SK-N-SH (cell line): Measurements from ENCODE around the gene ZNF154. TPM values are rescaled to one million over a fixed set of nuclear protein-coding genes. Genes with fewer than 3 reads are reported as not detected.

Source experiments
- CTCF ChIA-PET: fragments of 300-600, 350-600 bp; formaldehyde crosslinking; extraction: SDS; loops from one replicate; lab custom pipeline; 2021; lab: Yijun Ruan, JAX
- POLR2A ChIA-PET: fragments of 350-600 bp; sonication (Branson Sonifier 250); formaldehyde crosslinking; extraction: SDS; loops from one replicate; lab custom pipeline; 2020; ENCODE audit warnings: antibody characterized with exemption, inconsistent platforms; lab: Yijun Ruan, JAX
- DNase-seq: peaks from one replicate; pipeline ENCODE4 v3.0.0; 2012
- H2AFZ ChIP-seq: fragments of 200-600 bp; sonication (generic); 2 replicates; pipeline ENCODE4 v1.8.1; 2016; ENCODE audit warnings: antibody characterized with exemption, mild to moderate bottlenecking, low read depth
- H3F3A ChIP-seq: fragments of 200-600 bp; sonication (generic); replicated peaks from 2 replicates; pipeline ENCODE3; 2016; ENCODE audit warnings: antibody characterized with exemption, mild to moderate bottlenecking; ENCODE audit not compliant: insufficient read depth
- H3K27ac ChIP-seq, 2 experiments: fragments of 200-500 bp in 1 of 2; fragments of 200-600 bp in 1 of 2; sonication (Bioruptor generic) in 1 of 2; sonication (generic), shearing (Covaris generic) in 1 of 2; 2 replicates each; pipeline versions ENCODE4 v1.5.1 to v1.6.1; 2014 to 2016; ENCODE audit warnings: low read depth in 2 of 2, inconsistent platforms in 1 of 2, low read length in 1 of 2, mild to moderate bottlenecking in 1 of 2, mixed read lengths in 1 of 2
- H3K27me3 ChIP-seq: fragments of 200-600 bp; sonication (generic), shearing (Covaris generic); 2 replicates; pipeline ENCODE4 v1.6.1; 2016; ENCODE audit warnings: mixed run types; ENCODE audit not compliant: insufficient read depth
- H3K36me3 ChIP-seq, 2 experiments: fragments of 200-500 bp in 1 of 2; fragments of 200-600 bp in 1 of 2; sonication (Bioruptor generic) in 1 of 2; sonication (generic) in 1 of 2; replicated peaks in 1 of 2; 2 replicates each; pipeline versions ENCODE3 to v1.5.1; 2014 to 2016; ENCODE audit warnings: low read length in 1 of 2, mild to moderate bottlenecking in 1 of 2; ENCODE audit not compliant: insufficient read depth in 2 of 2, control insufficient read depth in 1 of 2
- H3K4me1 ChIP-seq, 2 experiments: fragments of 200-500 bp in 1 of 2; fragments of 200-600 bp in 1 of 2; sonication (Bioruptor generic) in 1 of 2; sonication (generic), shearing (Covaris generic) in 1 of 2; 2 replicates each; pipeline versions ENCODE4 v1.5.1 to v1.6.1; 2014 to 2016; ENCODE audit warnings: low read depth in 1 of 2, low read length in 1 of 2, mixed run types in 1 of 2; ENCODE audit not compliant: insufficient read depth in 2 of 2, control insufficient read depth in 1 of 2
- H3K4me2 ChIP-seq: fragments of 200-600 bp; sonication (generic), shearing (Covaris generic); 2 replicates; pipeline ENCODE4 v1.6.1; 2017; ENCODE audit warnings: mixed run types
- H3K4me3 ChIP-seq, 2 experiments: fragments of 200-500 bp in 1 of 2; fragments of 200-600 bp in 1 of 2; sonication (Bioruptor generic) in 1 of 2; sonication (generic), shearing (Covaris generic) in 1 of 2; 2 replicates each; pipeline versions ENCODE4 v1.5.1 to v1.8.1; 2014 to 2016; ENCODE audit warnings: low read depth in 2 of 2, inconsistent platforms in 1 of 2, low read length in 1 of 2, mild to moderate bottlenecking in 1 of 2, mixed read lengths in 1 of 2, moderate library complexity in 1 of 2
- H3K79me2 ChIP-seq: fragments of 200-600 bp; sonication (generic); 2 replicates; pipeline ENCODE4 v1.8.1; 2017; ENCODE audit warnings: mild to moderate bottlenecking; ENCODE audit not compliant: insufficient read depth
- H3K9ac ChIP-seq: fragments of 200-600 bp; sonication (generic); 2 replicates; pipeline ENCODE4 v1.6.1; 2017; ENCODE audit warnings: mixed run types
- H3K9me2 ChIP-seq: fragments of 200-600 bp; sonication (generic); 2 replicates; pipeline ENCODE4 v1.6.1; 2017; ENCODE audit warnings: mixed run types
- H3K9me3 ChIP-seq: fragments of 200-600 bp; sonication (generic); 2 replicates; pipeline ENCODE4 v1.6.1; 2017; ENCODE audit warnings: mixed run types, mild to moderate bottlenecking, moderate library complexity
- H4K20me1 ChIP-seq: fragments of 200-600 bp; sonication (generic); 2 replicates; pipeline ENCODE4 v1.6.1; 2017; ENCODE audit warnings: mild to moderate bottlenecking, mixed run types; ENCODE audit not compliant: insufficient read depth
- CHD2 ChIP-seq: fragments of 150-350 bp; IDR thresholded peaks from 2 replicates; pipeline ENCODE4 v1.6.1; 2018; ENCODE audit warnings: low read length; ENCODE audit not compliant: partially characterized antibody
- ELF1 ChIP-seq: IDR thresholded peaks from 2 replicates; pipeline ENCODE4 v1.4.0; 2012
- EP300 ChIP-seq, 2 experiments: IDR thresholded peaks; 2 replicates each; pipeline versions ENCODE4 v1.4.0 to v1.6.1; 2012; ENCODE audit warnings: borderline replicate concordance in 1 of 2, low read depth in 1 of 2, low read length in 1 of 2
- EZH2phosphoT487 ChIP-seq: fragments of 200-600 bp; sonication (generic); IDR thresholded peaks from 2 replicates; pipeline ENCODE4 v1.6.1; 2017; ENCODE audit warnings: low read depth, mixed run types, mild to moderate bottlenecking, antibody characterized with exemption, moderate library complexity, borderline replicate concordance
- FOXM1 ChIP-seq: IDR thresholded peaks from 2 replicates; pipeline ENCODE4 v1.4.0; 2012; ENCODE audit warnings: low read depth, mild to moderate bottlenecking
- GABPA ChIP-seq: IDR thresholded peaks from 2 replicates; pipeline ENCODE4 v1.4.0; 2012; ENCODE audit warnings: low read depth, mild to moderate bottlenecking
- GATA2 ChIP-seq: sonication (generic); formaldehyde crosslinking; IDR thresholded peaks from 2 replicates; pipeline ENCODE4 v1.5.0; 2020; ENCODE audit warnings: mild to moderate bottlenecking, missing genetic modification reagents
- JUND ChIP-seq: IDR thresholded peaks from 2 replicates; pipeline ENCODE4 v1.4.0; 2012
- MEF2A ChIP-seq: IDR thresholded peaks from 2 replicates; pipeline ENCODE4 v1.4.0; 2012; ENCODE audit warnings: low read depth, borderline replicate concordance
- MXI1 ChIP-seq: IDR thresholded peaks from 2 replicates; pipeline ENCODE4 v1.6.1; 2012; ENCODE audit warnings: mild to moderate bottlenecking, low read depth, low read length, improper control_type of control experiment
- NFIC ChIP-seq: IDR thresholded peaks from 2 replicates; pipeline ENCODE4 v1.4.0; 2012; ENCODE audit warnings: borderline replicate concordance
- NRF1 ChIP-seq: IDR thresholded peaks from 2 replicates; pipeline ENCODE4 v1.6.1; 2012; ENCODE audit warnings: low read depth, mild to moderate bottlenecking, low read length
- RFX5 ChIP-seq: IDR thresholded peaks from 2 replicates; pipeline ENCODE4 v1.6.1; 2012; ENCODE audit warnings: mild to moderate bottlenecking, improper control_type of control experiment, low read length
- RXRA ChIP-seq: IDR thresholded peaks from 2 replicates; pipeline ENCODE4 v1.4.0; 2012; ENCODE audit warnings: low read depth, mild to moderate bottlenecking, borderline replicate concordance
- SIN3A ChIP-seq: IDR thresholded peaks from 2 replicates; pipeline ENCODE4 v1.6.1; 2012; ENCODE audit warnings: low read depth, mild to moderate bottlenecking, low read length, moderate library complexity, borderline replicate concordance
- YY1 ChIP-seq: IDR thresholded peaks from 2 replicates; pipeline ENCODE4 v1.4.0; 2012; ENCODE audit warnings: low read depth, mild to moderate bottlenecking
- WGBS: methylation state at CpG from one replicate; pipeline ENCODE4 v1.1.6; 2017; ENCODE audit warnings: low lambda C conversion rate; 5-methylcytosine and 5-hydroxymethylcytosine counted together
- polyA plus RNA-seq, 3 experiments: library from polyadenylated mRNA; depleted of rRNA; stranded (reverse); fragments of >200 nt; gene quantifications; 2 replicates each; pipeline ENCODE4 v1.2.3, GENCODE V29; 2012
- TF ChIP-seq, protein P1 (sequence below): IDR thresholded peaks from 2 replicates; pipeline ENCODE4; 2012
- TF ChIP-seq, protein P2 (sequence below): fragments of 150-350 bp; IDR thresholded peaks from 2 replicates; pipeline ENCODE4 v1.6.1; 2017; ENCODE audit warnings: antibody characterized with exemption, low read length, low read depth, borderline replicate concordance
- TF ChIP-seq, protein P3 (sequence below): IDR thresholded peaks from 2 replicates; pipeline ENCODE4 v1.6.1; 2012; ENCODE audit warnings: mild to moderate bottlenecking, low read depth, low read length, moderate library complexity

The ZNF154 gene
- polyA plus RNA-seq, 1 of the 3 experiments (the other 2 are of a cell fraction) = not detected

DNA sequence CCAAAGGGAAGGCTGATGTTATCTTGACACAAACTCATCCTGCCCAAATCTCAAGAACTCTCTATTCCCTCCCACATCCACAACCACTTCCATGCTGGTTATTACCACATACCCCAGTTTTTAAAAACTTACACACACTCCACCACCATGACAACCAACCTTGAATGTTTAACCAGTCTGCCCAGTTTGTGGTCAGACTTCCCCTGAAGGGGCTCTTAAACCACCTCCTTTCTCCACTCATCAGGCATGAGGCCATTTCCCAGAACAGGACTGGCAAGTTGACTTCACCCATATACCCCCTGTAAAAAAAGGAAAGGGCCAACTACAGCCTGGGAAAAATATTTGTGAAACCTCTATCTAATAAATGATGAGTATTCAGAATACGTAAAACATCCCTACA lies 52.7 kb downstream of the ZNF154 start:
- no peaks in the 10 kb centered on the region for H3K4me1 ChIP-seq
- DNase-seq = no peak
- POLR2A ChIA-PET = no interaction called here
- H3K36me3 ChIP-seq = no peaks in the 10 kb centered on the region
- H3K27ac ChIP-seq = no peak overlapping the region
- CTCF ChIA-PET = no interaction called here
- H3K4me2 ChIP-seq = no peak overlapping the region
- WGBS = 11% methylated on average over 1 of the region's 1 CpG
- no peaks in the 10 kb centered on the region for H3F3A ChIP-seq
- H3K4me3 ChIP-seq = no peak overlapping the region
- H3K9me2 ChIP-seq = no peaks in the 10 kb centered on the region
- no peaks in the 10 kb centered on the region for H3K9me3 ChIP-seq
- no peak overlapping the region for H3K9ac ChIP-seq
- no peak for TF ChIP-seq YY1
- no peak for TF ChIP-seq NFIC
- no peak for TF ChIP-seq SIN3A
- TF ChIP-seq, protein P1, sequence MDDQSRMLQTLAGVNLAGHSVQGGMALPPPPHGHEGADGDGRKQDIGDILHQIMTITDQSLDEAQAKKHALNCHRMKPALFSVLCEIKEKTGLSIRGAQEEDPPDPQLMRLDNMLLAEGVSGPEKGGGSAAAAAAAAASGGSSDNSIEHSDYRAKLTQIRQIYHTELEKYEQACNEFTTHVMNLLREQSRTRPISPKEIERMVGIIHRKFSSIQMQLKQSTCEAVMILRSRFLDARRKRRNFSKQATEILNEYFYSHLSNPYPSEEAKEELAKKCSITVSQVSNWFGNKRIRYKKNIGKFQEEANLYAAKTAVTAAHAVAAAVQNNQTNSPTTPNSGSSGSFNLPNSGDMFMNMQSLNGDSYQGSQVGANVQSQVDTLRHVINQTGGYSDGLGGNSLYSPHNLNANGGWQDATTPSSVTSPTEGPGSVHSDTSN = no peak
- no peak for TF ChIP-seq RXRA
- TF ChIP-seq, protein P2, sequence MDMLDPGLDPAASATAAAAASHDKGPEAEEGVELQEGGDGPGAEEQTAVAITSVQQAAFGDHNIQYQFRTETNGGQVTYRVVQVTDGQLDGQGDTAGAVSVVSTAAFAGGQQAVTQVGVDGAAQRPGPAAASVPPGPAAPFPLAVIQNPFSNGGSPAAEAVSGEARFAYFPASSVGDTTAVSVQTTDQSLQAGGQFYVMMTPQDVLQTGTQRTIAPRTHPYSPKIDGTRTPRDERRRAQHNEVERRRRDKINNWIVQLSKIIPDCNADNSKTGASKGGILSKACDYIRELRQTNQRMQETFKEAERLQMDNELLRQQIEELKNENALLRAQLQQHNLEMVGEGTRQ = no peak
- no peak for TF ChIP-seq RFX5
- TF ChIP-seq, protein P3, sequence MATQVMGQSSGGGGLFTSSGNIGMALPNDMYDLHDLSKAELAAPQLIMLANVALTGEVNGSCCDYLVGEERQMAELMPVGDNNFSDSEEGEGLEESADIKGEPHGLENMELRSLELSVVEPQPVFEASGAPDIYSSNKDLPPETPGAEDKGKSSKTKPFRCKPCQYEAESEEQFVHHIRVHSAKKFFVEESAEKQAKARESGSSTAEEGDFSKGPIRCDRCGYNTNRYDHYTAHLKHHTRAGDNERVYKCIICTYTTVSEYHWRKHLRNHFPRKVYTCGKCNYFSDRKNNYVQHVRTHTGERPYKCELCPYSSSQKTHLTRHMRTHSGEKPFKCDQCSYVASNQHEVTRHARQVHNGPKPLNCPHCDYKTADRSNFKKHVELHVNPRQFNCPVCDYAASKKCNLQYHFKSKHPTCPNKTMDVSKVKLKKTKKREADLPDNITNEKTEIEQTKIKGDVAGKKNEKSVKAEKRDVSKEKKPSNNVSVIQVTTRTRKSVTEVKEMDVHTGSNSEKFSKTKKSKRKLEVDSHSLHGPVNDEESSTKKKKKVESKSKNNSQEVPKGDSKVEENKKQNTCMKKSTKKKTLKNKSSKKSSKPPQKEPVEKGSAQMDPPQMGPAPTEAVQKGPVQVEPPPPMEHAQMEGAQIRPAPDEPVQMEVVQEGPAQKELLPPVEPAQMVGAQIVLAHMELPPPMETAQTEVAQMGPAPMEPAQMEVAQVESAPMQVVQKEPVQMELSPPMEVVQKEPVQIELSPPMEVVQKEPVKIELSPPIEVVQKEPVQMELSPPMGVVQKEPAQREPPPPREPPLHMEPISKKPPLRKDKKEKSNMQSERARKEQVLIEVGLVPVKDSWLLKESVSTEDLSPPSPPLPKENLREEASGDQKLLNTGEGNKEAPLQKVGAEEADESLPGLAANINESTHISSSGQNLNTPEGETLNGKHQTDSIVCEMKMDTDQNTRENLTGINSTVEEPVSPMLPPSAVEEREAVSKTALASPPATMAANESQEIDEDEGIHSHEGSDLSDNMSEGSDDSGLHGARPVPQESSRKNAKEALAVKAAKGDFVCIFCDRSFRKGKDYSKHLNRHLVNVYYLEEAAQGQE = no peak
- no peak for TF ChIP-seq GABPA
- no peak for TF ChIP-seq CHD2
- TF ChIP-seq ELF1 = no peak
- TF ChIP-seq MXI1 = no peak
- TF ChIP-seq JUND = no peak
- no peak for TF ChIP-seq FOXM1
- no peak for TF ChIP-seq GATA2
- no peak for TF ChIP-seq EP300 (IDR thresholded peaks at IDR 0.05; ENCODE audit: borderline replicate concordance in 1 of 2, low read depth in 1 of 2, low read length in 1 of 2)
- TF ChIP-seq EZH2phosphoT487 = no peak
- TF ChIP-seq MEF2A = no peak
- no peak for TF ChIP-seq NRF1
- H3K27me3 ChIP-seq = no peaks in the 10 kb centered on the region
- H4K20me1 ChIP-seq = no peaks in the 10 kb centered on the region
- H2AFZ ChIP-seq = no peak overlapping the region
- H3K79me2 ChIP-seq = no peaks in the 10 kb centered on the region
